Transverse colon (tissue), 4 donors: ENCODE data around the gene LRBA. TPM values are rescaled to one million over a fixed set of nuclear protein-coding genes. Genes with fewer than 3 reads are reported as not detected.

Experiments used
- DNase-seq: peaks from one replicate; pipeline ENCODE4 v3.0.0-alpha.2; 2019
- H3K27ac ChIP-seq, 4 donors: fragments of 200-600 bp; sonication (generic); 2 replicates each; pipeline ENCODE4 v1.5.1; 2016 to 2018; ENCODE audit warnings: inconsistent platforms in 4 of 4
- H3K27me3 ChIP-seq: fragments of 200-600 bp; sonication (generic); 2 replicates; pipeline ENCODE4 v1.5.1; 2017; ENCODE audit warnings: inconsistent platforms
- H3K36me3 ChIP-seq, 4 donors: fragments of 200-600 bp; sonication (generic); 2 replicates each; pipeline ENCODE4 v1.5.1; 2017 to 2019; ENCODE audit warnings: inconsistent platforms in 4 of 4
- H3K4me1 ChIP-seq, 4 donors: fragments of 200-600 bp; sonication (generic); 2 replicates each; pipeline ENCODE4 v1.5.1; 2017 to 2020; ENCODE audit warnings: inconsistent platforms in 4 of 4
- H3K4me3 ChIP-seq, 4 donors: fragments of 200-600 bp; sonication (generic); 1 replicate in 1 of 4; 2 replicates in 3 of 4; pipeline versions ENCODE4 v1.5.1 to v1.6.1; 2017 to 2019; ENCODE audit warnings: inconsistent platforms in 4 of 4
- H3K9me3 ChIP-seq, 2 donors: fragments of 200-600 bp; sonication (generic); 2 replicates each; pipeline ENCODE4 v1.5.1; 2017 to 2019; ENCODE audit warnings: inconsistent platforms in 2 of 2
- CTCF ChIP-seq, 5 experiments: fragments of 200-600 bp in 3 of 5; fragments of 450-650 bp in 2 of 5; sonication (generic) in 3 of 5; IDR thresholded peaks; 1 replicate in 2 of 5; 2 replicates in 3 of 5; pipeline ENCODE4 v1.5.1; 2016 to 2017; ENCODE audit warnings: antibody characterized with exemption in 5 of 5, inconsistent platforms in 3 of 5, mild to moderate bottlenecking in 2 of 5, moderate library complexity in 1 of 5
- EP300 ChIP-seq: sonication (generic); formaldehyde crosslinking; IDR thresholded peaks from one replicate; pipeline ENCODE4 v1.6.1; 2017; ENCODE audit warnings: antibody characterized with exemption, low read depth
- POLR2A ChIP-seq: fragments of 450-650 bp; IDR thresholded peaks from one replicate; pipeline ENCODE4 v1.6.1; 2016; ENCODE audit warnings: antibody characterized with exemption, mild to moderate bottlenecking, moderate library complexity
- POLR2AphosphoS5 ChIP-seq, 3 donors: sonication (generic); formaldehyde crosslinking; IDR thresholded peaks; one replicate each; pipeline ENCODE4 v1.6.1; 2016; ENCODE audit warnings: antibody characterized with exemption in 3 of 3
- WGBS, 2 donors: methylation state at CpG; one replicate each; pipeline ENCODE4 v1.1.5; 2018; ENCODE audit warnings: low coverage in 1 of 2; 5-methylcytosine and 5-hydroxymethylcytosine counted together
- in situ Hi-C, 4 donors: fragments of 200-750 bp; cut with MboI; loops; one replicate each; pipeline versions ENCODE4 v1.15.0 to v1.15.1; 2017; ENCODE audit warnings: low sequenced_read_pairs in 3 of 4, low pct_ligation_motif_present in 1 of 4, low pct_unique_long_range_greater_than_20kb in 1 of 4
- intact Hi-C: fragments of 100-400 bp; cut with DNase I; formaldehyde crosslinking; loops from one replicate; pipeline ENCODE4 v1.15.1; 2023; ENCODE audit warnings: low total_unique reads
- total RNA-seq, 4 donors: library from RNA; depleted of rRNA; stranded (reverse); fragments of >200 nt; gene quantifications; one replicate each; pipeline ENCODE4 v1.1.0, GENCODE V29; 2016

Gene LRBA
- total RNA-seq, 4 donors from 2014 or later, result 82.7 to 125 (median 112) TPM

GRCh38 chr4:151004222-151004621 lies 10.9 kb downstream of the LRBA start:
- DNase-seq, result no peak
- no peaks in the 10 kb centered on the region for H3K36me3 ChIP-seq
- 95 to 98% methylated on average over 5 of the region's 5 CpGs for WGBS, 2 donors
- intact Hi-C loops (no loop called here), in situ Hi-C loops (no loop called here)
- TF ChIP-seq POLR2A (no peak), POLR2AphosphoS5 (IDR thresholded peaks at IDR 0.05) (no peak), EP300 (no peak), CTCF (IDR thresholded peaks at IDR 0.05) (no peak)
- no peaks in the 10 kb centered on the region for H3K9me3 ChIP-seq
- no peak overlapping the region for H3K27ac ChIP-seq
- H3K4me3 ChIP-seq, result no peak overlapping the region
- H3K27me3 ChIP-seq, result no peaks in the 10 kb centered on the region
- peaks cover 0 to 4% (median 0%) of the 10 kb centered on the region in 4 donors for H3K4me1 ChIP-seq

GRCh38 chr4:151000747-151001429 lies 14.2 kb downstream of the LRBA start:
- WGBS, 2 donors, result 93 to 100% methylated on average over 3 to 7 of the region's 7 CpGs
- in situ Hi-C loops (no loop called here), intact Hi-C loops (no loop called here)
- H3K4me1 ChIP-seq, result no peaks in the 10 kb centered on the region
- no peak for DNase-seq
- H3K4me3 ChIP-seq, result no peak overlapping the region
- no peak for TF ChIP-seq EP300
- no peak for TF ChIP-seq POLR2AphosphoS5 (IDR thresholded peaks at IDR 0.05)
- TF ChIP-seq CTCF (IDR thresholded peaks at IDR 0.05), result no peak
- TF ChIP-seq POLR2A, result no peak
- H3K27me3 ChIP-seq, result no peaks in the 10 kb centered on the region
- no peak overlapping the region for H3K27ac ChIP-seq
- no peaks in the 10 kb centered on the region for H3K36me3 ChIP-seq
- H3K9me3 ChIP-seq, result no peaks in the 10 kb centered on the region

- H3K36me3 ChIP-seq, result no peaks in the 10 kb centered on the region
- H3K4me1 ChIP-seq, result no peaks in the 10 kb centered on the region
- in situ Hi-C loops (no loop called here), intact Hi-C loops (no loop called here)
- 60 to 100% methylated on average over 1 of the region's 1 CpG for WGBS, 2 donors
- DNase-seq, result no peak
- no peaks in the 10 kb centered on the region for H3K27me3 ChIP-seq
- no peak for TF ChIP-seq CTCF (IDR thresholded peaks at IDR 0.05)
- no peak for TF ChIP-seq POLR2A
- no peak for TF ChIP-seq EP300
- TF ChIP-seq POLR2AphosphoS5 (IDR thresholded peaks at IDR 0.05), result no peak
- no peak overlapping the region for H3K4me3 ChIP-seq
- no peak overlapping the region for H3K27ac ChIP-seq
- H3K9me3 ChIP-seq, result no peaks in the 10 kb centered on the region
Measured at GRCh38 chr4:150999086-150999485, 16.0 kb downstream of the LRBA start.

- TF ChIP-seq CTCF (IDR thresholded peaks at IDR 0.05) (no peak), POLR2A (no peak), EP300 (no peak), POLR2AphosphoS5 (IDR thresholded peaks at IDR 0.05) (no peak)
- intact Hi-C loops (no loop called here), in situ Hi-C loops (no loop called here)
- no peak for DNase-seq
- no peaks in the 10 kb centered on the region for H3K36me3 ChIP-seq
- H3K4me3 ChIP-seq, result no peak overlapping the region
- H3K27me3 ChIP-seq, result no peaks in the 10 kb centered on the region
- H3K9me3 ChIP-seq, result no peaks in the 10 kb centered on the region
- H3K27ac ChIP-seq, result no peak overlapping the region
- H3K4me1 ChIP-seq, result no peaks in the 10 kb centered on the region
Measured at GRCh38 chr4:150997141-150997540, 17.9 kb downstream of the LRBA start.
